ENCODE results near the gene GJB4. TPM values are rescaled to one million over a fixed set of nuclear protein-coding genes. Genes with fewer than 3 reads are reported as not detected.

Gene GJB4
- total and polyA plus RNA-seq, 2 experiments from 2014 or later = 1.00 to 2.5 TPM

DNA sequence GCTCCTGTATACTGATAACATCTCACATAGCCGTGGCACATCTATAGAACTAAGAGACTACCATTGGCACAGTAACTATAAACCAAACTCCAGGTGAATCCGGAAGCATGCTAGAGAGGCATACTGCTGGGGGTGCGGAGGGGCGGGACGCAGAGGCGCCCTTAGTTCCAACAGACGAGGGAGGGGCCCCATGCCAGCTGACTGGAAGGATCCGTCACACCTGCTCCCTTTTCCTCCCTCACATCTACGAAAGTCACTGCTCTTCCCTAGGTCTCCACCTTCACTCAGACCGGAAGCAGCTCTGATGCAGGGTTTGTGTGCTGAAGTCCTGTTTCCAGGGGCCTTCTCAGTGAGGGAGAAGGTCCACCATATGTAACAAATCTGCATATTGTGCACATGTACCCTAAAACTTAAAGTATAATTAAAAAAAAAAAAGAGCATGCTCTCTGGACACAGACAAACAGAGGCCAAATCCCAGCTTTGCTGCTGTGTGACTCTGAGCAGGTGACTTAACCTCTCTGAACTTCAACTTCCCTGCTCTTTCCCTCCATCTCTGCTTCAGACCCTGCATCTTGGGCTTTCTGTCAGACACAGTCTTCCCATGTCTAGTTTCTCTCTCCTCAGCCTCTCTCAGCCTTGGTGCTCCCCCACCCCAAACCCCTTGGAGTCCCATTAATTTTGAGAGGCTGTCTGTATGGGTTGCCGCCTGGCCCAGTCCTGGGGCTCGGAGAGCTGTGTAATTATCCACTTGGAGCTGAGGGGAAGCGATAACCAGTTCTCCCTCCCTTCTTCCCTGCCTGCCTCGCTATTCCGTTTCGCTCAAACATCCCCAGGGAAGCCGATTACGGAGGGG lies 12.5 kb upstream of the GJB4 start:
- no peaks in the 10 kb centered on the region for H3K9me2 ChIP-seq (replicated peaks; ENCODE audit: insufficient read depth)
- no peaks in the 10 kb centered on the region for H4K20me1 ChIP-seq (ENCODE audit: insufficient read depth, poor library complexity, severe bottlenecking)
- DNase-seq (ENCODE audit: low spot score) = no peak
- H3K27me3 ChIP-seq = no peaks in the 10 kb centered on the region
- no peaks in the 10 kb centered on the region for H3K79me2 ChIP-seq
- no peak overlapping the region for H3K27ac ChIP-seq
- H3K4me1 ChIP-seq (ENCODE audit: insufficient read depth) = peaks cover 6% of the 10 kb centered on the region
- H3K9me3 ChIP-seq (ENCODE audit: low read depth) = no peaks in the 10 kb centered on the region
- WGBS (ENCODE audit: low lambda C conversion rate, missing lambda C conversion rate) = 89% methylated on average over 18 of the region's 18 CpGs
- no peak for TF ChIP-seq CTCF (IDR thresholded peaks at IDR 0.05; ENCODE audit: poor library complexity)
- TF ChIP-seq EZH2 (IDR thresholded peaks at IDR 0.05; ENCODE audit: borderline replicate concordance) = no peak
- TF ChIP-seq EZH2phosphoT487 (IDR thresholded peaks at IDR 0.05; ENCODE audit: low read depth, severe bottlenecking, unreplicated experiment) = no peak
- no peak overlapping the region for H3K4me3 ChIP-seq
- no peaks in the 10 kb centered on the region for H3K36me3 ChIP-seq (replicated peaks; ENCODE audit: insufficient read depth, low read depth)
- no peak overlapping the region for H2AFZ ChIP-seq
- no peak overlapping the region for H3K4me2 ChIP-seq

DNA sequence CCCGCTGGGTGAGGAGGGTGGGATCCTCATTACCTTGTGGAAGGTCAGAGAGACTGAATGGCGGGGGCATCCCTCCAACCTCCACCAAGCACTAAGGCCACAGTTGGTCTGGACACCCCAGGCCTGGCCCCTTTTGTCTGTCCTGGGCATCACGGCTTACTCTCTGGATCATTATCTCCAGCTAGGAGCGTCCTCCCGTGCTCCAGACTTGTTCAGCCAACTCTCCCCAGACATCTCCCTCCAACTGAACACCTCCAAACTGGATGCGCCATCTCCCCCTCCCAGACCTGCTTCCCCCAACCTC lies 11.9 kb upstream of the GJB4 start:
- H4K20me1 ChIP-seq (ENCODE audit: insufficient read depth, poor library complexity, severe bottlenecking) = no peaks in the 10 kb centered on the region
- H3K27me3 ChIP-seq = no peaks in the 10 kb centered on the region
- H3K4me1 ChIP-seq (ENCODE audit: insufficient read depth) = peaks cover 4% of the 10 kb centered on the region
- no peaks in the 10 kb centered on the region for H3K9me2 ChIP-seq (replicated peaks; ENCODE audit: insufficient read depth)
- H3K36me3 ChIP-seq (replicated peaks; ENCODE audit: insufficient read depth, low read depth) = no peaks in the 10 kb centered on the region
- H3K4me2 ChIP-seq = no peak overlapping the region
- 88% methylated on average over 5 of the region's 6 CpGs for WGBS (ENCODE audit: low lambda C conversion rate, missing lambda C conversion rate)
- H3K9me3 ChIP-seq (ENCODE audit: low read depth) = no peaks in the 10 kb centered on the region
- H3K4me3 ChIP-seq = no peak overlapping the region
- no peaks in the 10 kb centered on the region for H3K79me2 ChIP-seq
- H3K27ac ChIP-seq = no peak overlapping the region
- no peak for TF ChIP-seq EZH2 (IDR thresholded peaks at IDR 0.05; ENCODE audit: borderline replicate concordance)
- no peak for TF ChIP-seq CTCF (IDR thresholded peaks at IDR 0.05; ENCODE audit: poor library complexity)
- no peak for TF ChIP-seq EZH2phosphoT487 (IDR thresholded peaks at IDR 0.05; ENCODE audit: low read depth, severe bottlenecking, unreplicated experiment)
- DNase-seq (ENCODE audit: low spot score) = no peak
- H2AFZ ChIP-seq = no peak overlapping the region

DNA sequence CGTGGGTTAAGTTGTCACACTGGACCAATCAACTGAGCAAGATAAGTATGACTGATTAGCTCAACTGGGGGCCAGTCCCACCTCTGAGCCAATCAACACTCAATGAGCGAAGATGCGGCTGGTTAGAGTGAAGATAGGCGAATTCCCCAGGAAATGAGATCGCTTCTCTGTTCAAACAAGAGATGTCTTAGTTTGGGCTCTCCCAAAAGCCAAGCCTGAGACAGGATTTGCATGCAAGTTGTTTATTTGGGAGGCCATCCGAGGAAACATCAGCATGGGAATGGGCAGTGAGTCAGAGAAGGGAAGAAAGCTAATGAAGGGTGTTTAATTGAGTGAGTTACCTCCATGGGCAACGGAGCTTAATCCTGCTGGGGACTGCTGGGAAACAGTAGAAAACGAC lies 9.5 kb upstream of the GJB4 start:
- Histone ChIP-seq H3K36me3 (replicated peaks; ENCODE audit: insufficient read depth, low read depth) (no peaks in the 10 kb centered on the region), H4K20me1 (ENCODE audit: insufficient read depth, poor library complexity, severe bottlenecking) (no peaks in the 10 kb centered on the region), H3K4me3 (no peak overlapping the region), H3K4me2 (no peak overlapping the region), H3K4me1 (ENCODE audit: insufficient read depth) (no peaks in the 10 kb centered on the region), H3K27ac (no peak overlapping the region), H3K79me2 (no peaks in the 10 kb centered on the region), H3K9me3 (ENCODE audit: low read depth) (no peaks in the 10 kb centered on the region), H3K27me3 (no peaks in the 10 kb centered on the region), H3K9me2 (replicated peaks; ENCODE audit: insufficient read depth) (no peaks in the 10 kb centered on the region), H2AFZ (no peak overlapping the region)
- TF ChIP-seq EZH2 (IDR thresholded peaks at IDR 0.05; ENCODE audit: borderline replicate concordance) (no peak), EZH2phosphoT487 (IDR thresholded peaks at IDR 0.05; ENCODE audit: low read depth, severe bottlenecking, unreplicated experiment) (no peak), CTCF (IDR thresholded peaks at IDR 0.05; ENCODE audit: poor library complexity) (no peak)
- DNase-seq (ENCODE audit: low spot score) = no peak
- 39% methylated on average over 8 of the region's 8 CpGs for WGBS (ENCODE audit: low lambda C conversion rate, missing lambda C conversion rate)

All from hepatocyte (in vitro differentiated cells).